ENCODE results near the gene OR2L5. TPM values are rescaled to one million over a fixed set of nuclear protein-coding genes. Genes with fewer than 3 reads are reported as not detected.

OR2L5 gene
- total RNA-seq, 2 experiments from 2014 or later, result not detected

DNA sequence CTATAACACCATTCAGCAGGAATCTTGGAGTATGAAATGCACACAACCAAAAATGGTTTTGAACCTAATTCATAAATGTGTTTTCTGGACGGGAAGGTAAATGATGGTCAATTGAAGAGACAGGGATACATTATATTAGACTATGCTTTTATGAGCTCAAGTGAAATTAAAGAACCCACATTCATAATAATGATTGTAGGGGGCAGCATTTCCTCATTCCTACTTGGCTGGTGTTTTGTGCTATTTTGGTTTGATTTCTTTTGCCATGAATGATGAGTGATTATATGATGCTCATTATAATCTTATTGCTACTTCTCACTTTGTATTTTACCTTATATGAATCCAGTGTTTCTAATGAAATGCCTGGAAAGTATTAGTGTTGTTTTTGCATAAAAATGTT, 33.5 kb downstream of the OR2L5 start:
- ChIA-PET CTCF (no interaction called here), POLR2A (no interaction called here)
- peaks cover 0 to 11% of the 10 kb centered on the region in 2 experiments for H3K9me3 ChIP-seq (ENCODE audit: control insufficient read depth in 1 of 2, insufficient read depth in 1 of 2, low read length in 2 of 2)
- H3K36me3 ChIP-seq (ENCODE audit: insufficient read depth, low read length), result no peaks in the 10 kb centered on the region
- H3K27me3 ChIP-seq (ENCODE audit: control insufficient read depth in 1 of 2, insufficient read depth in 2 of 2, low read length in 2 of 2), result no peaks in the 10 kb centered on the region
- Mint-ChIP-seq H3K4me1 (ENCODE audit: low read depth) (no peaks in the 10 kb centered on the region), H3K36me3 (ENCODE audit: low read depth) (no peaks in the 10 kb centered on the region), H3K27me3 (no peaks in the 10 kb centered on the region), H3K4me3 (no peak overlapping the region), H3K9me3 (peaks cover 14% of the 10 kb centered on the region), H3K27ac (no peak overlapping the region)
- TF ChIP-seq, protein P1, sequence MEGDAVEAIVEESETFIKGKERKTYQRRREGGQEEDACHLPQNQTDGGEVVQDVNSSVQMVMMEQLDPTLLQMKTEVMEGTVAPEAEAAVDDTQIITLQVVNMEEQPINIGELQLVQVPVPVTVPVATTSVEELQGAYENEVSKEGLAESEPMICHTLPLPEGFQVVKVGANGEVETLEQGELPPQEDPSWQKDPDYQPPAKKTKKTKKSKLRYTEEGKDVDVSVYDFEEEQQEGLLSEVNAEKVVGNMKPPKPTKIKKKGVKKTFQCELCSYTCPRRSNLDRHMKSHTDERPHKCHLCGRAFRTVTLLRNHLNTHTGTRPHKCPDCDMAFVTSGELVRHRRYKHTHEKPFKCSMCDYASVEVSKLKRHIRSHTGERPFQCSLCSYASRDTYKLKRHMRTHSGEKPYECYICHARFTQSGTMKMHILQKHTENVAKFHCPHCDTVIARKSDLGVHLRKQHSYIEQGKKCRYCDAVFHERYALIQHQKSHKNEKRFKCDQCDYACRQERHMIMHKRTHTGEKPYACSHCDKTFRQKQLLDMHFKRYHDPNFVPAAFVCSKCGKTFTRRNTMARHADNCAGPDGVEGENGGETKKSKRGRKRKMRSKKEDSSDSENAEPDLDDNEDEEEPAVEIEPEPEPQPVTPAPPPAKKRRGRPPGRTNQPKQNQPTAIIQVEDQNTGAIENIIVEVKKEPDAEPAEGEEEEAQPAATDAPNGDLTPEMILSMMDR (IDR thresholded peaks at IDR 0.05), result no peak
- ATAC-seq (ENCODE audit: poor library complexity) (no peak), DNase-seq (no peak)
- no peak overlapping the region for H3K4me3 ChIP-seq (ENCODE audit: low read length)
- no peaks in the 10 kb centered on the region for H3K4me1 ChIP-seq (ENCODE audit: insufficient read depth, low read length)
- intact Hi-C loops (cut with DNase I, micrococcal nuclease), result no loop called here
- H3K27ac ChIP-seq (ENCODE audit: low read depth in 1 of 2, low read length in 2 of 2), result no peak overlapping the region

DNA sequence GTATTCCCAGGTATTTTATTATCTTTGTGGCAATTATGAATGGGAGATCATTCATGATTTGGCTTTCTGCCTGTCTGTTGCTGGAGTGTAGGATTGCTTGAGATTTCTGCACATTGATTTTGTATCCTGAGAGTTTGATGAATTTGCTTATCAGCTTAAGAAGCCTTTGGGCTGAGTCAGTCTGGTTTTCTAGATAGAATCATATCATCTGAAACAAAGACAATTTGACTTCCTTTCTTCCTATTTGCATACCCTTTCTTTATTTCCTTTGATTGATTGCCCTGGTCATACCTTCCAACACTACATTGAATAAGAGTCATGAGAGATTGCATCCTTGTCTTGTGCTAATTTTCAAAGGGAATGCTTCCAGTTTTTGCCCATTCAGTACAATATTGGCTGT, 41.2 kb downstream of the OR2L5 start:
- Histone ChIP-seq H3K9me3 (ENCODE audit: control insufficient read depth in 1 of 2, insufficient read depth in 1 of 2, low read length in 2 of 2) (peaks cover 0 to 11% of the 10 kb centered on the region in 2 experiments), H3K36me3 (ENCODE audit: insufficient read depth, low read length) (no peaks in the 10 kb centered on the region), H3K27me3 (ENCODE audit: control insufficient read depth in 1 of 2, insufficient read depth in 2 of 2, low read length in 2 of 2) (no peaks in the 10 kb centered on the region), H3K27ac (ENCODE audit: low read depth in 1 of 2, low read length in 2 of 2) (no peak overlapping the region), H3K4me3 (ENCODE audit: low read length) (no peak overlapping the region), H3K4me1 (ENCODE audit: insufficient read depth, low read length) (no peaks in the 10 kb centered on the region)
- H3K36me3 Mint-ChIP-seq (ENCODE audit: low read depth), result no peaks in the 10 kb centered on the region
- no peak overlapping the region for H3K4me3 Mint-ChIP-seq
- intact Hi-C loops (cut with DNase I, micrococcal nuclease), result no loop called here
- no peak overlapping the region for H3K27ac Mint-ChIP-seq
- peaks cover 17% of the 10 kb centered on the region for H3K9me3 Mint-ChIP-seq
- CTCF ChIA-PET, result no interaction called here
- no peaks in the 10 kb centered on the region for H3K27me3 Mint-ChIP-seq
- ATAC-seq (ENCODE audit: poor library complexity), result no peak
- no peaks in the 10 kb centered on the region for H3K4me1 Mint-ChIP-seq (ENCODE audit: low read depth)
- no peak for DNase-seq
- TF ChIP-seq, protein P1 (IDR thresholded peaks at IDR 0.05), result no peak
- POLR2A ChIA-PET, result interaction anchor here (0.7 kb wide), 1 partner anchor 45 kb away, joined by 3 read pairs; no protein-coding TSS in a partner anchor

DNA sequence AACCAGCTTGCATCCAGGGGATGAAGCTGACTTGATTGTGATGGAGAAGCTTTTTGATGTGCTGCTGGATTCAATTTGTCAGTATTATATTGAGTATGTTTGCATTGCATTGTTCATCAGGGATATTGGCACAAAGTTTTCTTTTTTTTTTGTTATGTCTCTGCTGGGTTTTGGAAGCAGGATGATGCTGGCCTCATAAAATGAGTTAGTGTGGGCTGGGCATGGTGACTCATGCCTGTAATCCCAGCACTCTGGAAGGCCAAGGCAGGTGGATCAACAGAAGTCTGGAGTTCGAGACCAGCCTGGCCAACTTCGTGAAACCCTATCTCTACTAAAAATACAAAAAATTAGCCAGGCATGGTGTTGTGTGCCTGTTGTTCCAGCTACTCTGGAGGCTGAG, 41.8 kb downstream of the OR2L5 start:
- no peak overlapping the region for H3K4me3 Mint-ChIP-seq
- ChIA-PET POLR2A (interaction anchor here (0.7 kb wide), 1 partner anchor 46 kb away, joined by 3 read pairs; no protein-coding TSS in a partner anchor), CTCF (no interaction called here)
- Histone ChIP-seq H3K4me3 (ENCODE audit: low read length) (no peak overlapping the region), H3K27me3 (ENCODE audit: control insufficient read depth in 1 of 2, insufficient read depth in 2 of 2, low read length in 2 of 2) (no peaks in the 10 kb centered on the region), H3K4me1 (ENCODE audit: insufficient read depth, low read length) (no peaks in the 10 kb centered on the region), H3K36me3 (ENCODE audit: insufficient read depth, low read length) (no peaks in the 10 kb centered on the region), H3K27ac (ENCODE audit: low read depth in 1 of 2, low read length in 2 of 2) (no peak overlapping the region), H3K9me3 (ENCODE audit: control insufficient read depth in 1 of 2, insufficient read depth in 1 of 2, low read length in 2 of 2) (peaks cover 0 to 11% of the 10 kb centered on the region in 2 experiments)
- intact Hi-C loops (cut with DNase I, micrococcal nuclease), result no loop called here
- no peaks in the 10 kb centered on the region for H3K36me3 Mint-ChIP-seq (ENCODE audit: low read depth)
- no peak overlapping the region for H3K27ac Mint-ChIP-seq
- no peaks in the 10 kb centered on the region for H3K27me3 Mint-ChIP-seq
- DNase-seq (no peak), ATAC-seq (ENCODE audit: poor library complexity) (no peak)
- TF ChIP-seq, protein P1 (IDR thresholded peaks at IDR 0.05), result no peak
- peaks cover 17% of the 10 kb centered on the region for H3K9me3 Mint-ChIP-seq
- H3K4me1 Mint-ChIP-seq (ENCODE audit: low read depth), result no peaks in the 10 kb centered on the region

Measured in CD4-positive, alpha-beta T cell (primary cell).